ENCODE results near the gene PRCP.

The PRCP gene

GRCh38 chr11:82823647-82824619, 76.3 kb downstream of the PRCP start:
- DNase-seq = no peak

GRCh38 chr11:82818409-82819043, 81.7 kb downstream of the PRCP start:
- DNase-seq = no peak

- DNase-seq = no peak
Measured at GRCh38 chr11:82815406-82815805, 84.8 kb downstream of the PRCP start.

GRCh38 chr11:82814379-82814778, 85.9 kb downstream of the PRCP start:
- DNase-seq = no peak

- no peak for DNase-seq
Measured at GRCh38 chr11:82811369-82811768, 88.9 kb downstream of the PRCP start.

GRCh38 chr11:82810738-82811137, 89.5 kb downstream of the PRCP start:
- DNase-seq = no peak

- DNase-seq = no peak
Measured at GRCh38 chr11:82810326-82810725, 89.9 kb downstream of the PRCP start.

GRCh38 chr11:82807646-82808045, 92.6 kb downstream of the PRCP start:
- no peak for DNase-seq

- no peak for DNase-seq
Measured at GRCh38 chr11:82802710-82803109, 97.5 kb downstream of the PRCP start.

- DNase-seq = no peak
Measured at GRCh38 chr11:82796998-82797961, 103.0 kb downstream of the PRCP start.

- DNase-seq = no peak
Measured at GRCh38 chr11:82794490-82794889, 105.7 kb downstream of the PRCP start.

- DNase-seq = no peak
Measured at GRCh38 chr11:82792822-82793569, 107.2 kb downstream of the PRCP start.

GRCh38 chr11:82792319-82792718, 107.9 kb downstream of the PRCP start:
- no peak for DNase-seq

- no peak for DNase-seq
Measured at GRCh38 chr11:82791779-82792178, 108.5 kb downstream of the PRCP start.

- DNase-seq = no peak
Measured at GRCh38 chr11:82790723-82791484, 109.3 kb downstream of the PRCP start.

- no peak for DNase-seq
Measured at GRCh38 chr11:82787981-82788380, 112.2 kb downstream of the PRCP start.

GRCh38 chr11:82786836-82787235, 113.4 kb downstream of the PRCP start:
- no peak for DNase-seq

- DNase-seq = no peak
Measured at GRCh38 chr11:82786001-82786400, 114.2 kb downstream of the PRCP start.

GRCh38 chr11:82782825-82783374, 117.3 kb downstream of the PRCP start:
- no peak for DNase-seq

- no peak for DNase-seq
Measured at GRCh38 chr11:82778776-82779175, 121.5 kb downstream of the PRCP start.

GRCh38 chr11:82776377-82776776, 123.9 kb downstream of the PRCP start:
- DNase-seq = no peak
